Breast epithelium (tissue), 4 donors: ENCODE measurements around the gene NKX2-1. TPM values are rescaled to one million over a fixed set of nuclear protein-coding genes. Genes with fewer than 3 reads are reported as not detected.
"Not testable (repeated sequence)": the region's sequence is repeated elsewhere in the genome, so short reads cannot be mapped to it uniquely, and the experiment has no call there.

ENCODE experiments used
- DNase-seq, 2 donors: peaks; one replicate each; pipeline ENCODE4 v3.0.0-alpha.2; 2019; ENCODE audit warnings: low spot score in 2 of 2
- H3K27ac ChIP-seq, 2 donors: fragments of 200-600 bp; sonication (generic) in 1 of 2; one replicate each; pipeline ENCODE4 v1.5.1; 2016 to 2019; ENCODE audit warnings: mild to moderate bottlenecking in 1 of 2
- H3K27me3 ChIP-seq, 2 donors: fragments of 200-600 bp; sonication (generic) in 1 of 2; one replicate each; pipeline versions ENCODE4 v1.5.1 to v1.6.0; 2017 to 2019; ENCODE audit warnings: control low read depth in 1 of 2, mild to moderate bottlenecking in 1 of 2
- H3K36me3 ChIP-seq: fragments of 200-600 bp; one replicate; pipeline ENCODE4 v1.5.1; 2019
- H3K4me1 ChIP-seq, 2 donors: fragments of 200-600 bp; sonication (generic); one replicate each; pipeline ENCODE4 v1.5.1; 2016 to 2019; ENCODE audit warnings: control low read depth in 1 of 2
- H3K4me3 ChIP-seq, 3 donors: fragments of 200-600 bp; sonication (generic); 1 replicate in 2 of 3; 2 replicates in 1 of 3; pipeline ENCODE4 v1.5.1; 2016 to 2019; ENCODE audit warnings: mild to moderate bottlenecking in 3 of 3, moderate library complexity in 2 of 3
- H3K9me3 ChIP-seq, 2 donors: fragments of 200-600 bp; sonication (generic) in 1 of 2; one replicate each; pipeline ENCODE4 v1.5.1; 2016 to 2019; ENCODE audit warnings: control low read depth in 1 of 2
- POLR2A ChIP-seq: fragments of 450-650 bp; IDR thresholded peaks from one replicate; pipeline ENCODE4 v1.6.1; 2016; ENCODE audit warnings: antibody characterized with exemption, mild to moderate bottlenecking, moderate library complexity
- POLR2AphosphoS5 ChIP-seq, 3 donors: sonication (generic); formaldehyde crosslinking; IDR thresholded peaks; one replicate each; pipeline ENCODE4 v1.6.1; 2017; ENCODE audit warnings: antibody characterized with exemption in 3 of 3
- intact Hi-C: fragments of 100-400 bp; cut with DNase I; formaldehyde crosslinking; loops from one replicate; pipeline ENCODE4 v1.15.1; 2023; ENCODE audit warnings: low total_unique reads
- total RNA-seq, 3 donors: library from RNA; depleted of rRNA; stranded (reverse); fragments of >200 nt; gene quantifications; one replicate each; pipeline ENCODE4 v1.1.0, GENCODE V29; 2016
- TF ChIP-seq, protein P1 (sequence below), 3 donors: fragments of 450-650 bp; IDR thresholded peaks; one replicate each; pipeline ENCODE4 v1.5.1; 2016 to 2017; ENCODE audit warnings: antibody characterized with exemption in 3 of 3, mild to moderate bottlenecking in 3 of 3, moderate library complexity in 3 of 3

The NKX2-1 gene
- total RNA-seq, 3 donors from 2014 or later: not detected

DNA sequence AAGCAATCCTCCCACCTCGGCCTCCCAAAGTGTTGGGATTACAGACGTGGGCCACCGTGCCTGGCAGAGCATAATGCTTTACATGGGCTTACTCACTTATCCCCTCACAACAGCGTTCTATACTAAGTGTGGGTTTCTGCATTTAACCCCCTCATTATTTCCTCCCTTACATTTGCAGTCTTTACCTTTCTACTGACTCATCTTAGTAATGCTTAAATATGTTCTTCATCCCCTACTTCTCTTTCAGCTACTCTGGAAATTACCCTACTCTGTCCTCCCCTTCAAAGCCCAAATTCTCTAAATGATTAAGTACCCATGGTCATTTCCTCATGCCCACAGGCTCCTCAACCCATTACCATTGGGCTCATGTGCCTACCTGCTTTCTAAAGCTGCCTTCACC, 40.7 kb downstream of the NKX2-1 start:
- Histone ChIP-seq H3K27me3 (peaks cover 0 to 9% of the 10 kb centered on the region in 2 donors), H3K4me1 (no peaks in the 10 kb centered on the region), H3K36me3 (no peaks in the 10 kb centered on the region), H3K9me3 (no peaks in the 10 kb centered on the region), H3K27ac (no peak overlapping the region), H3K4me3 (no peak overlapping the region)
- no peak for DNase-seq
- TF ChIP-seq POLR2AphosphoS5 (IDR thresholded peaks at IDR 0.05): no peak
- no peak for TF ChIP-seq POLR2A
- TF ChIP-seq, protein P1, sequence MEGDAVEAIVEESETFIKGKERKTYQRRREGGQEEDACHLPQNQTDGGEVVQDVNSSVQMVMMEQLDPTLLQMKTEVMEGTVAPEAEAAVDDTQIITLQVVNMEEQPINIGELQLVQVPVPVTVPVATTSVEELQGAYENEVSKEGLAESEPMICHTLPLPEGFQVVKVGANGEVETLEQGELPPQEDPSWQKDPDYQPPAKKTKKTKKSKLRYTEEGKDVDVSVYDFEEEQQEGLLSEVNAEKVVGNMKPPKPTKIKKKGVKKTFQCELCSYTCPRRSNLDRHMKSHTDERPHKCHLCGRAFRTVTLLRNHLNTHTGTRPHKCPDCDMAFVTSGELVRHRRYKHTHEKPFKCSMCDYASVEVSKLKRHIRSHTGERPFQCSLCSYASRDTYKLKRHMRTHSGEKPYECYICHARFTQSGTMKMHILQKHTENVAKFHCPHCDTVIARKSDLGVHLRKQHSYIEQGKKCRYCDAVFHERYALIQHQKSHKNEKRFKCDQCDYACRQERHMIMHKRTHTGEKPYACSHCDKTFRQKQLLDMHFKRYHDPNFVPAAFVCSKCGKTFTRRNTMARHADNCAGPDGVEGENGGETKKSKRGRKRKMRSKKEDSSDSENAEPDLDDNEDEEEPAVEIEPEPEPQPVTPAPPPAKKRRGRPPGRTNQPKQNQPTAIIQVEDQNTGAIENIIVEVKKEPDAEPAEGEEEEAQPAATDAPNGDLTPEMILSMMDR (IDR thresholded peaks at IDR 0.05): no peak
- intact Hi-C loops: no loop called here

DNA sequence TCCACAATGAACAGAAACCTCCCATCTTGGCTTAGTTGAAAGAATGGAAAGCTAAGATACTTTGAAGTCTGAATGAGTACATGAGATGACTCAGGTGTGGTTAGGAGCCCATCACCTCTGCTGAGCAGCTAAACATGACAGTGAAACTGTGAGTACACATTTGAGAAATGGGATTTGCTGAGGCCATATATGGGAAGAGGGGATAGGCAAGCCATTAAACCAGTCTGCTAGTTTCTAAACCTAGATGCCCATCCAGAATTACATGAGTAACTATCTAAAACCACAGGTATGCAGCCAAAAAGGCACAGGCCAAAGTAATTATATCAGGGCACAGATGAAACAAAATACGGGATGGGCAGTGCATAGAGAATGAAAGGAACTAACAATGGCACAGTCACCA, 41.2 kb downstream of the NKX2-1 start:
- H3K27ac ChIP-seq: no peak overlapping the region
- TF ChIP-seq POLR2AphosphoS5 (IDR thresholded peaks at IDR 0.05): no peak
- TF ChIP-seq POLR2A: no peak
- TF ChIP-seq, protein P1 (IDR thresholded peaks at IDR 0.05): no peak
- DNase-seq: no peak
- no peaks in the 10 kb centered on the region for H3K36me3 ChIP-seq
- H3K27me3 ChIP-seq: peaks cover 0 to 9% of the 10 kb centered on the region in 2 donors
- intact Hi-C loops: no loop called here
- no peak overlapping the region for H3K4me3 ChIP-seq
- no peaks in the 10 kb centered on the region for H3K9me3 ChIP-seq
- H3K4me1 ChIP-seq: no peaks in the 10 kb centered on the region

DNA sequence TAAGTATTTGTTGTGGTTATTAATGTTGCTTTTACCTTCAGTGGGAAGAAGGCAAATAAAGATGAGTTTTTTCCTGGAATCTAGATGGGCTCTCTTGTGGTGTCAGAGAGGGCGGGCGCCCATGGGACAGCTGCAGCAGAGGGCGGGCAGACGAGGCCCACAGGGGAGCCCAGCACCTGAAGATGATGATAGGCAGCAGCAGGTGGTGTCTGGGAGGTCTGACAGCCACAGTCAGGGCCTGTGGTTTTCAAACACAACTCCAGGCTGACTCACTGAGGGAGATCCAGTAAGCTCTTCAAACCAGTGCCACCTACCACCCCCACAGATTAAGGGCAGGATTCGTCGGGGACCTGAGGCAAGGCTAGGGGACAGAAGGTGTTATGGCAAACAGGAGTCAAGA, 42.8 kb downstream of the NKX2-1 start:
- no peaks in the 10 kb centered on the region for H3K36me3 ChIP-seq
- no peak overlapping the region for H3K27ac ChIP-seq
- peaks cover 0 to 9% of the 10 kb centered on the region in 2 donors for H3K27me3 ChIP-seq
- intact Hi-C loops: no loop called here
- TF ChIP-seq POLR2AphosphoS5 (IDR thresholded peaks at IDR 0.05) (no peak), POLR2A (no peak)
- TF ChIP-seq, protein P1 (IDR thresholded peaks at IDR 0.05): no peak
- no peaks in the 10 kb centered on the region for H3K4me1 ChIP-seq
- no peak for DNase-seq
- no peaks in the 10 kb centered on the region for H3K9me3 ChIP-seq
- no peak overlapping the region for H3K4me3 ChIP-seq

DNA sequence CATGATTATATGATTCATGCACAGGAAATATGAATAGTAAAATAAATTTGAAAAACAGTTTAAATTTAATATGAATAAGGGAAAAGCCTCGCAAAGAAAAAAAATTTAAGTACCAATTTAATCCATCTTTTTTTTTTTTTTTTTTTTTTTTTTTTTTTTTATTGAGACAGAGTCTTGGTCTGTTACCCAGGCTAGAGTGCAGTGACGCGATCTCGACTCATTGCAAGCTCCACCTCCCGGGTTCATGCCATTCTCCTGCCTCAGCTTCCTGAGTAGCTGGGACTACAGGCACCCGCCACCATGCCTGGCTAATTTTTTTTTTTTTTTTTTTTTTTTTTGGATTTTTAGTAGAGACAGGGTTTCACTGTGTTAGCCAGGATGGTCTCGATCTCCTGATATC, 44.0 kb downstream of the NKX2-1 start:
- H3K9me3 ChIP-seq, H3K27ac ChIP-seq, H3K4me3 ChIP-seq, intact Hi-C loops, H3K36me3 ChIP-seq, H3K4me1 ChIP-seq, DNase-seq, H3K27me3 ChIP-seq: not testable (repeated sequence)

DNA sequence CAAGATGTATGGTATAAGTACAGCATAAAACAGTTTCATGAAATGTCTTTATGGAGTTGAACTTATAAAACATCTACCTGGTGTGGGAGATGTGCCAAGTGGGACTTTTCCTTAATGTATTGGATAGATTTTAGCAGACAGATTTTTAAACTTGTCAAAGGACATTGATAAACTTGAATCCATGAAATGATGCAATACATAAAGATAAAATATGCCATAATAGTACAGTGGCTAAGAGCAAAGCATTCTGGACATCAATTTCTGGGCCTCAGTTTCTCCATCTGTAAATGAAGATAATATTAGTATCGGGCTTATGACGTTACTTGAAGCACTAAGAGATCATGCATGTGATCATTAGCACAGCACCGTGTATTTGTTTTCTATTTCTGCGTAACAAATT, 45.4 kb downstream of the NKX2-1 start:
- Histone ChIP-seq H3K27ac (no peak overlapping the region), H3K36me3 (no peaks in the 10 kb centered on the region), H3K9me3 (no peaks in the 10 kb centered on the region), H3K4me3 (no peak overlapping the region), H3K27me3 (peaks cover 0 to 4% of the 10 kb centered on the region in 2 donors), H3K4me1 (no peaks in the 10 kb centered on the region)
- intact Hi-C loops: no loop called here
- TF ChIP-seq, protein P1 (IDR thresholded peaks at IDR 0.05): no peak
- no peak for TF ChIP-seq POLR2A
- TF ChIP-seq POLR2AphosphoS5 (IDR thresholded peaks at IDR 0.05): no peak
- DNase-seq: no peak

DNA sequence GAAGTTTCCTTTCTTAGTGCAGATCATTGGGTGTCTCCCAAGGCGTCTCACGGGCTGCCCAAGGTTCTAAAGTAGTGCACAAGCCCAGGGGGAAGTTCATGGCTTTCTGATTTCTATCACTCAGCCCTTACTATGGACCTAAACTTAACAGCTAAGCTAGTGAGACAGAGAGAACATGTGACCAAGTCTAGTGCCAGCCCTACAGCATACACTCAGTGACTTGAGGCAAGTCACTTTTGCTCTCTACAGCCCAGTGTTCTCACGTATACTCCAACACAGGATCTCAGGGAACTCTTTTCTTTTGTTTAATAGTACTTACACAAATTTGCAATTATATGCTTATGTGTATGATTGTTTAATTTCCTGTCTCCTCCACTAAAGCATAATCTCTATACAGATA, 48.6 kb downstream of the NKX2-1 start:
- peaks cover 0 to 4% of the 10 kb centered on the region in 2 donors for H3K27me3 ChIP-seq
- no peak for DNase-seq
- H3K36me3 ChIP-seq: no peaks in the 10 kb centered on the region
- H3K4me3 ChIP-seq: no peak overlapping the region
- H3K4me1 ChIP-seq: no peaks in the 10 kb centered on the region
- no peak overlapping the region for H3K27ac ChIP-seq
- H3K9me3 ChIP-seq: no peaks in the 10 kb centered on the region
- TF ChIP-seq POLR2A (no peak), POLR2AphosphoS5 (IDR thresholded peaks at IDR 0.05) (no peak)
- TF ChIP-seq, protein P1 (IDR thresholded peaks at IDR 0.05): no peak
- intact Hi-C loops: no loop called here
